ENCODE measurements around the gene CD69.
"Not testable (repeated sequence)": the region's sequence is repeated elsewhere in the genome, so short reads cannot be mapped to it uniquely, and the experiment has no call there.

CD69 gene

GRCh38 chr12:9713032-9713558, 47.6 kb downstream of the CD69 start:
- DNase-seq = not testable (repeated sequence)

- no peak for DNase-seq
These were observed 49.0 kb downstream of the CD69 start for GRCh38 chr12:9711664-9712063.

GRCh38 chr12:9710584-9711375, 49.9 kb downstream of the CD69 start:
- DNase-seq = no peak

GRCh38 chr12:9708853-9709252, 51.8 kb downstream of the CD69 start:
- no peak for DNase-seq

GRCh38 chr12:9707864-9708808, 52.6 kb downstream of the CD69 start:
- peak; percentile 69 to 82 (median 73) for DNase-seq

GRCh38 chr12:9707356-9707755, 53.3 kb downstream of the CD69 start:
- no peak for DNase-seq

- DNase-seq = peak; percentile 47 to 64 (median 61)
These were observed 54.5 kb downstream of the CD69 start for GRCh38 chr12:9706086-9706685.

- DNase-seq = not testable (repeated sequence)
These were observed 56.1 kb downstream of the CD69 start for GRCh38 chr12:9704561-9704960.
